ENCODE data around the gene GLYR1. TPM values are rescaled to one million over a fixed set of nuclear protein-coding genes. Genes with fewer than 3 reads are reported as not detected.

The GLYR1 gene
- total and polyA plus RNA-seq, 4 donors = 18.1 to 50.2 (median 40.6) TPM

- TF ChIP-seq ATF3 (IDR thresholded peaks at IDR 0.05) (no peak), TAF1 (conservative IDR thresholded peaks at IDR 0.05) (no peak), ZBTB33 (IDR thresholded peaks at IDR 0.05) (no peak), CTCF (IDR thresholded peaks at IDR 0.05; ENCODE audit: low read depth, low read length, missing input control) (no peak), MAX (IDR thresholded peaks at IDR 0.05) (no peak), REST (IDR thresholded peaks at IDR 0.05) (no peak), HNF4A (conservative IDR thresholded peaks at IDR 0.05) (no peak), RXRA (IDR thresholded peaks at IDR 0.05) (no peak), EGR1 (IDR thresholded peaks at IDR 0.05; ENCODE audit: low read depth in 2 of 2) (no peak)
Measured at GRCh38 chr16:4790871-4791270, 56.2 kb downstream of the GLYR1 start.

GRCh38 chr16:4790261-4790660 lies 56.8 kb downstream of the GLYR1 start:
- Histone ChIP-seq H3K4me3 (ENCODE audit: low read depth in 1 of 3, low read length in 3 of 3) (no peak overlapping the region), H3K36me3 (ENCODE audit: control insufficient read depth in 4 of 4, insufficient read depth in 3 of 4, low read depth in 1 of 4, low read length in 3 of 4) (no peaks in the 10 kb centered on the region)
- WGBS = 82% methylated on average over 10 of the region's 10 CpGs

More at GRCh38 chr16:4790871-4791270, 56.2 kb downstream of the GLYR1 start:
- 85% methylated on average over 10 of the region's 10 CpGs for WGBS
- Histone ChIP-seq H3K36me3 (ENCODE audit: control insufficient read depth in 4 of 4, insufficient read depth in 3 of 4, low read depth in 1 of 4, low read length in 3 of 4) (peaks cover 0 to 3% (median 1%) of the 10 kb centered on the region in 4 donors), H3K27ac (ENCODE audit: low read depth in 1 of 2, low read length in 2 of 2) (no peak overlapping the region), H3K27me3 (ENCODE audit: control insufficient read depth in 4 of 4, insufficient read depth in 4 of 4, low read length in 3 of 4) (no peaks in the 10 kb centered on the region), H3K9ac (ENCODE audit: low read depth in 1 of 2, low read length in 2 of 2) (no peak overlapping the region), H3K4me1 (ENCODE audit: control insufficient read depth in 4 of 4, insufficient read depth in 4 of 4, low read length in 3 of 4) (peaks cover 0 to 5% (median 4%) of the 10 kb centered on the region in 4 donors), H3K9me3 (ENCODE audit: control insufficient read depth in 4 of 4, low read length in 3 of 4) (no peaks in the 10 kb centered on the region), H3K4me3 (ENCODE audit: low read depth in 1 of 3, low read length in 3 of 3) (no peak overlapping the region)
- DNase-seq (ENCODE audit: low spot score) = no peak

More at GRCh38 chr16:4790261-4790660, 56.8 kb downstream of the GLYR1 start:
- Histone ChIP-seq H3K4me1 (ENCODE audit: control insufficient read depth in 4 of 4, insufficient read depth in 4 of 4, low read length in 3 of 4) (peaks cover 0 to 5% (median 4%) of the 10 kb centered on the region in 4 donors), H3K27me3 (ENCODE audit: control insufficient read depth in 4 of 4, insufficient read depth in 4 of 4, low read length in 3 of 4) (no peaks in the 10 kb centered on the region), H3K27ac (ENCODE audit: low read depth in 1 of 2, low read length in 2 of 2) (no peak overlapping the region), H3K9me3 (ENCODE audit: control insufficient read depth in 4 of 4, low read length in 3 of 4) (no peaks in the 10 kb centered on the region), H3K9ac (ENCODE audit: low read depth in 1 of 2, low read length in 2 of 2) (no peak overlapping the region)
- DNase-seq (ENCODE audit: low spot score) = no peak
- TF ChIP-seq FOXA1 (IDR thresholded peaks at IDR 0.05) = no peak
- TF ChIP-seq CTCF (IDR thresholded peaks at IDR 0.05; ENCODE audit: low read depth, low read length, missing input control) = no peak
- TF ChIP-seq TAF1 (conservative IDR thresholded peaks at IDR 0.05) = no peak
- no peak for TF ChIP-seq YY1 (IDR thresholded peaks at IDR 0.05)
- no peak for TF ChIP-seq EGR1 (IDR thresholded peaks at IDR 0.05; ENCODE audit: low read depth in 2 of 2)
